HG03108 (cell line): Measurements from ENCODE around the gene TSPAN32.

Experiments used
- ATAC-seq: cut with Tn5 transposase; IDR thresholded peaks from one replicate; pipeline ENCODE4 v1.9.1; 2021; ENCODE audit warnings: moderate library complexity; ENCODE audit not compliant: unreplicated experiment

The TSPAN32 gene

GRCh38 chr11:2314136-2314524, 12.3 kb downstream of the TSPAN32 start:
- no peak for ATAC-seq

GRCh38 chr11:2314525-2315394, 12.9 kb downstream of the TSPAN32 start:
- ATAC-seq, result no peak

- no peak for ATAC-seq
Measured at GRCh38 chr11:2315395-2316168, 13.8 kb downstream of the TSPAN32 start.

GRCh38 chr11:2316169-2316962, 14.6 kb downstream of the TSPAN32 start:
- ATAC-seq, result no peak

GRCh38 chr11:2316963-2317244, 15.1 kb downstream of the TSPAN32 start:
- ATAC-seq, result no peak

GRCh38 chr11:2317354-2318050, 15.7 kb downstream of the TSPAN32 start:
- no peak for ATAC-seq

GRCh38 chr11:2318123-2318522, 16.3 kb downstream of the TSPAN32 start:
- ATAC-seq, result no peak

GRCh38 chr11:2318707-2319106, 16.9 kb downstream of the TSPAN32 start:
- ATAC-seq, result no peak

GRCh38 chr11:2319791-2320472, 18.1 kb downstream of the TSPAN32 start:
- no peak for ATAC-seq

- no peak for ATAC-seq
Measured at GRCh38 chr11:2320568-2321310, 18.9 kb downstream of the TSPAN32 start.

GRCh38 chr11:2321311-2321683, 19.5 kb downstream of the TSPAN32 start:
- no peak for ATAC-seq

GRCh38 chr11:2325123-2325522, 23.3 kb downstream of the TSPAN32 start:
- no peak for ATAC-seq

- ATAC-seq, result no peak
Measured at GRCh38 chr11:2325719-2326118, 23.9 kb downstream of the TSPAN32 start.

- no peak for ATAC-seq
Measured at GRCh38 chr11:2327032-2327431, 25.2 kb downstream of the TSPAN32 start.

GRCh38 chr11:2328021-2328420, 26.2 kb downstream of the TSPAN32 start:
- ATAC-seq, result no peak

- ATAC-seq, result no peak
Measured at GRCh38 chr11:2328656-2329354, 27.0 kb downstream of the TSPAN32 start.

GRCh38 chr11:2329551-2329950, 27.7 kb downstream of the TSPAN32 start:
- no peak for ATAC-seq

GRCh38 chr11:2330696-2331095, 28.9 kb downstream of the TSPAN32 start:
- no peak for ATAC-seq

- no peak for ATAC-seq
Measured at GRCh38 chr11:2331404-2331803, 29.6 kb downstream of the TSPAN32 start.
